ENCODE data around the gene PPARG. TPM values are rescaled to one million over a fixed set of nuclear protein-coding genes. Genes with fewer than 3 reads are reported as not detected.

PPARG gene
- total and polyA plus RNA-seq, 2 experiments from 2014 or later = 0.49 to 0.76 TPM

DNA sequence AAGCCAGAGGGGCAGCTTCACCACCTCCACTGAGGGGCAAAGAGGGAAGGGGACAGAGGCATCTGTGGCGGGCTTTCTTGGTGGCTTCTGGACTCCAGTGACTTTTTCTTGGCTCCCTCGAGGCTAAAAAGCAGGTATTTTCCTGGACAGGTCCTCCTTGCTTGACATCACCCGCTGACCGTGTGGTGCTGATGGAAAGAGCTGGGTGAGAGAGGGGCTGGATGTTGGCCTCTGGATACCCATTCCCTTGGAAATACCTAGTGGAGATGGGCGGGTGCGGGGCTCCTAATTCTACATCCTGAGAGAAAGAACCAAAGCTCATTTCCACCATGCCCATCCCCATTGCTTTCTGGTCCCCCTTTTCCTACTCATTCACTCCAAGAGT, 148.3 kb downstream of the PPARG start:
- Histone ChIP-seq H3K9me2 (ENCODE audit: insufficient read depth) (no peaks in the 10 kb centered on the region), H3K4me1 (ENCODE audit: insufficient read depth) (peaks cover 5% of the 10 kb centered on the region; the same call in 1 of the 2 replicates), H3K9me3 (ENCODE audit: low read depth) (no peaks in the 10 kb centered on the region), H3F3A (ENCODE audit: insufficient read depth) (peaks cover 11% of the 10 kb centered on the region; the same call in 1 of the 2 replicates), H3K4me2 (ENCODE audit: unreplicated experiment) (peak overlapping the region; percentile 43), H3K79me2 (ENCODE audit: insufficient read depth) (no peaks in the 10 kb centered on the region), H3K36me3 (ENCODE audit: low read depth) (no peaks in the 10 kb centered on the region), H3K27me3 (replicated peaks; ENCODE audit: insufficient read depth) (0 out of 2 replicates have a peak, but pooled peaks cover under 1% of the 10 kb centered on the region), H3K4me3 (peak overlapping the region; percentile 53; the same call in 1 of the 2 replicates), H3K27ac (no peak overlapping the region), H3K9ac (peak overlapping the region; percentile 27), H4K20me1 (ENCODE audit: insufficient read depth) (no peaks in the 10 kb centered on the region), H2AFZ (peak overlapping the region; percentile 9)
- no peak for DNase-seq
- WGBS, 2 experiments (ENCODE audit: low coverage in 1 of 2, low lambda C conversion rate in 2 of 2, missing lambda C conversion rate in 2 of 2) = 76% methylated on average over 6 of the region's 6 CpGs
- in situ Hi-C loops (cut with MboI) = no loop called here
- TF ChIP-seq EZH2phosphoT487 (IDR thresholded peaks at IDR 0.05; ENCODE audit: insufficient read depth, low read depth) (no peak), EZH2 (IDR thresholded peaks at IDR 0.05; ENCODE audit: insufficient read depth, poor library complexity, severe bottlenecking) (no peak)

DNA sequence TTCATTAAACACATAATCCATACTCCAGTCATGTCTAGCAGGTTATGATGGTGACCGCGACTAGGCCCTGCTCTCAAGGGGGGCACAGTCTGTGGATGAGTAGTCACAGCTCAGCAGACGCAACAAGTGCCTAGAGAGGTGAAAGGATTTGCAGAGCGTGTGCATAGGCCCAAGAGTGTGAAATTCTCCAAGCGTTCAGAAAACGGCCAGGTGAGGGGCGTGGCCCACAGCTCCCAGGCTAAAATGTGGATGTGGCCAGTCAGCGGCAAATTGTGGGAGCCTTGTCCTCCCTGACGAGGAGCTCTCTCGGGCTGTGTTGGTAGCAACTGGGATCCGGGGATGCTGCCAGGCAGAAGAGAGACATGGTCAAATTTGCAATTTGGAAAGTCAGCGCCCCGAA, 149.0 kb downstream of the PPARG start:
- Histone ChIP-seq H2AFZ (no peak overlapping the region), H3K27ac (no peak overlapping the region), H3K4me1 (ENCODE audit: insufficient read depth) (peaks cover 5% of the 10 kb centered on the region; the same call in 1 of the 2 replicates), H3K36me3 (ENCODE audit: low read depth) (no peaks in the 10 kb centered on the region), H3K9ac (no peak overlapping the region), H3K4me3 (no peak overlapping the region), H3K9me2 (ENCODE audit: insufficient read depth) (no peaks in the 10 kb centered on the region), H3K4me2 (ENCODE audit: unreplicated experiment) (no peak overlapping the region), H3K79me2 (ENCODE audit: insufficient read depth) (no peaks in the 10 kb centered on the region), H4K20me1 (ENCODE audit: insufficient read depth) (no peaks in the 10 kb centered on the region), H3F3A (ENCODE audit: insufficient read depth) (peaks cover 11% of the 10 kb centered on the region; the same call in 1 of the 2 replicates), H3K9me3 (ENCODE audit: low read depth) (no peaks in the 10 kb centered on the region), H3K27me3 (replicated peaks; ENCODE audit: insufficient read depth) (peaks cover 6% of the 10 kb centered on the region; the same call in 1 of the 2 replicates)
- WGBS, 2 experiments (ENCODE audit: low coverage in 1 of 2, low lambda C conversion rate in 2 of 2, missing lambda C conversion rate in 2 of 2) = 93 to 94% methylated on average over 12 to 13 of the region's 13 CpGs
- TF ChIP-seq EZH2 (IDR thresholded peaks at IDR 0.05; ENCODE audit: insufficient read depth, poor library complexity, severe bottlenecking) (no peak), EZH2phosphoT487 (IDR thresholded peaks at IDR 0.05; ENCODE audit: insufficient read depth, low read depth) (no peak)
- in situ Hi-C loops (cut with MboI) = no loop called here
- no peak for DNase-seq

- Histone ChIP-seq H3F3A (ENCODE audit: insufficient read depth) (peaks cover 11% of the 10 kb centered on the region; the same call in 1 of the 2 replicates), H4K20me1 (ENCODE audit: insufficient read depth) (no peaks in the 10 kb centered on the region), H3K36me3 (ENCODE audit: low read depth) (no peaks in the 10 kb centered on the region), H2AFZ (no peak overlapping the region), H3K27me3 (replicated peaks; ENCODE audit: insufficient read depth) (peaks cover 10% of the 10 kb centered on the region; the same call in 1 of the 2 replicates), H3K79me2 (ENCODE audit: insufficient read depth) (no peaks in the 10 kb centered on the region), H3K9ac (no peak overlapping the region), H3K4me2 (ENCODE audit: unreplicated experiment) (no peak overlapping the region), H3K4me3 (no peak overlapping the region), H3K4me1 (ENCODE audit: insufficient read depth) (peaks cover 5% of the 10 kb centered on the region; the same call in 1 of the 2 replicates), H3K9me3 (ENCODE audit: low read depth) (no peaks in the 10 kb centered on the region), H3K9me2 (ENCODE audit: insufficient read depth) (no peaks in the 10 kb centered on the region), H3K27ac (no peak overlapping the region)
- no peak for DNase-seq
- in situ Hi-C loops (cut with MboI) = no loop called here
- 88 to 94% methylated on average over 4 of the region's 4 CpGs for WGBS, 2 experiments (ENCODE audit: low coverage in 1 of 2, low lambda C conversion rate in 2 of 2, missing lambda C conversion rate in 2 of 2)
- TF ChIP-seq EZH2 (IDR thresholded peaks at IDR 0.05; ENCODE audit: insufficient read depth, poor library complexity, severe bottlenecking) (no peak), EZH2phosphoT487 (IDR thresholded peaks at IDR 0.05; ENCODE audit: insufficient read depth, low read depth) (no peak)
Observed at GRCh38 chr3:12438318-12438717, 149.4 kb downstream of the PPARG start.

- H3K4me2 ChIP-seq (ENCODE audit: unreplicated experiment) = no peak overlapping the region
Observed at GRCh38 chr3:12439161-12439940, 150.5 kb downstream of the PPARG start.

More at GRCh38 chr3:12439161-12439940, 150.5 kb downstream of the PPARG start:
- no peaks in the 10 kb centered on the region for H4K20me1 ChIP-seq (ENCODE audit: insufficient read depth)
- no peaks in the 10 kb centered on the region for H3K9me2 ChIP-seq (ENCODE audit: insufficient read depth)
- in situ Hi-C loops (cut with MboI) = no loop called here
- no peaks in the 10 kb centered on the region for H3K36me3 ChIP-seq (ENCODE audit: low read depth)
- no peak for DNase-seq
- 89 to 92% methylated on average over 11 of the region's 11 CpGs for WGBS, 2 experiments (ENCODE audit: low coverage in 1 of 2, low lambda C conversion rate in 2 of 2, missing lambda C conversion rate in 2 of 2)
- H2AFZ ChIP-seq = no peak overlapping the region
- H3K9me3 ChIP-seq (ENCODE audit: low read depth) = no peaks in the 10 kb centered on the region
- no peak overlapping the region for H3K9ac ChIP-seq
- peaks cover 11% of the 10 kb centered on the region; the same call in 1 of the 2 replicates for H3F3A ChIP-seq (ENCODE audit: insufficient read depth)
- H3K79me2 ChIP-seq (ENCODE audit: insufficient read depth) = no peaks in the 10 kb centered on the region
- H3K4me1 ChIP-seq (ENCODE audit: insufficient read depth) = peaks cover 5% of the 10 kb centered on the region; the same call in 1 of the 2 replicates
- no peak overlapping the region for H3K4me3 ChIP-seq
- no peak overlapping the region for H3K27ac ChIP-seq
- peaks cover 12% of the 10 kb centered on the region; the same call in 1 of the 2 replicates for H3K27me3 ChIP-seq (replicated peaks; ENCODE audit: insufficient read depth)
- TF ChIP-seq EZH2phosphoT487 (IDR thresholded peaks at IDR 0.05; ENCODE audit: insufficient read depth, low read depth) = no peak
- no peak for TF ChIP-seq EZH2 (IDR thresholded peaks at IDR 0.05; ENCODE audit: insufficient read depth, poor library complexity, severe bottlenecking)
